ENCODE data around the gene WNT11. TPM values are rescaled to one million over a fixed set of nuclear protein-coding genes. Genes with fewer than 3 reads are reported as not detected.

Gene WNT11
- total and polyA plus RNA-seq, 2 of the 13 experiments (the other 11 are each of a cell fraction or from before 2014, with no cell fraction given), result 0.34 to 0.66 TPM

DNA sequence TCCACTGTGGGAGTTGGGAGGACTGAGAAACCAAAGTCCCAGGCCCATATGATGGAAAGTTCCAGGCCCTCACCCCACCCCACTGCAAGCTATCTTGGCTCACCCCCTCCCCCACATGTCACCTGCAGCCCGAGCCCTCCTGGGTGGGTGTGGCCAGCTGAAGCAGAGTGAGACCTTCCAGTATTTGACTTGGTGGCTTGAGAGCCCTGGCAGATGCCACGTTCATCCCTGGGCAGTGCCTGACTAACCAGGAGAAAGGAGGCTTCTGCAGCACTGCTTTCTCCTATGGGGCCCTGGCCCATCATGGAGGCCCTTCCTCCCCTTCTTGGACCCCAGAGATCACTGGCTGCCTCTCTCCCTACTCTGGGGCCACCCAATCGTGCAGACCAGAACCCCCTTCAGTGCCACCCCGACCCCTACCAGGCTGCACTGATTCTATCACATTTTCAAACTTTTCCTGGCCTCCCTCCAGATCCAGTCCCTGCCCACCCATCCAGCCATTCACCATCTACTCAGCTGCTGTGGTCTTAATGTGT lies 38.1 kb upstream of the WNT11 start:
- no peak for ATAC-seq
- no peak overlapping the region for H3K4me3 ChIP-seq (replicated peaks in 1 of 3; ENCODE audit: insufficient read depth in 1 of 3, low read depth in 2 of 3, low read length in 3 of 3)
- H3K79me2 ChIP-seq (ENCODE audit: insufficient read depth, low read length), result no peaks in the 10 kb centered on the region
- in situ Hi-C loops (cut with HindIII; ENCODE audit: extremely low pct_ligation_motif_present, low pct_unique_long_range_greater_than_20kb), result no loop called here
- peaks cover 3 to 22% of the 10 kb centered on the region in 2 experiments; a peak in 3 of 5 replicates for H3K27me3 ChIP-seq (ENCODE audit: control insufficient read depth in 1 of 2, insufficient read depth in 2 of 2, low read length in 2 of 2)
- FAIRE-seq, result no peak
- H3K27ac ChIP-seq (ENCODE audit: extremely low read length, insufficient read depth, low read length), result no peak overlapping the region
- TF ChIP-seq TCF7L2 (IDR thresholded peaks at IDR 0.05; ENCODE audit: low read depth, low read length), result no peak
- TF ChIP-seq SRSF9 (IDR thresholded peaks at IDR 0.05; ENCODE audit: borderline replicate concordance, insufficient read depth, low read depth, low read length, poor library complexity, severe bottlenecking), result no peak
- TF ChIP-seq, protein P1, sequence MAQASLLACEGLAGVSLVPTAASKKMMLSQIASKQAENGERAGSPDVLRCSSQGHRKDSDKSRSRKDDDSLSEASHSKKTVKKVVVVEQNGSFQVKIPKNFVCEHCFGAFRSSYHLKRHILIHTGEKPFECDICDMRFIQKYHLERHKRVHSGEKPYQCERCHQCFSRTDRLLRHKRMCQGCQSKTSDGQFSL (CRISPR knock-in tag; IDR thresholded peaks at IDR 0.05), result no peak
- TF ChIP-seq NFKB2 (CRISPR knock-in tag; IDR thresholded peaks at IDR 0.05; ENCODE audit: borderline replicate concordance), result no peak
- TF ChIP-seq ZKSCAN5 (CRISPR knock-in tag; IDR thresholded peaks at IDR 0.05), result no peak
- no peaks in the 10 kb centered on the region for H3K36me3 ChIP-seq (replicated peaks in 1 of 2; ENCODE audit: control insufficient read depth in 1 of 2, insufficient read depth in 2 of 2, low read length in 2 of 2)
- no peaks in the 10 kb centered on the region for H3K9me3 ChIP-seq (ENCODE audit: low read length)
- no peak overlapping the region for H3K9ac ChIP-seq (ENCODE audit: insufficient read depth, low read depth, low read length)
- no peaks in the 10 kb centered on the region for H4K20me1 ChIP-seq (ENCODE audit: insufficient read depth, low read length)
- H3K4me1 ChIP-seq (ENCODE audit: insufficient read depth, low read length), result peaks cover 17% of the 10 kb centered on the region
- H3K4me2 ChIP-seq (ENCODE audit: low read depth, low read length), result no peak overlapping the region
- DNase-seq (ENCODE audit: low spot score), result no peak
- no TSS peak for BruUV-seq (replicated peaks)
- intact Hi-C loops (cut with micrococcal nuclease; ENCODE audit: unreplicated experiment), result no loop called here
- WGBS (ENCODE audit: low lambda C conversion rate), result 4% methylated on average over 3 of the region's 4 CpGs
- ChIA-PET POLR2A (no interaction called here), CTCF (ENCODE audit: low intra/inter-chr PET ratio, low total read pairs) (no interaction called here)
- H2AFZ ChIP-seq (ENCODE audit: low read length), result no peak overlapping the region

DNA sequence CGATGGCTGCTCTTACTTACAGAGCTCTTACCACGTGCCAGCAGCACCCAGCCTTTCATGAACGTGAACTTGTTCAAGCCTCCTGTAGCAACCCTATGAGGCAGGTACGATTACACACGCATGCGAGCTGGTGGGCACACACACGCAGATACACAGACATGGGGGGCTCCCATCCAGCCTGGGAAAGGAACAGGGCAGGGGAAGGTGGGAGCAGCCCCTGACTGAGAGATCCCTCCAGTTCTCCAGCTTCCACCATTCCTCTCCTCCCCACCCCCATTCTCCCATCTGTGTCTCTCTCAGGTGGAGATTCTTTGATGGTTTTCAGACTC lies 37.6 kb upstream of the WNT11 start:
- DNase-seq (ENCODE audit: low spot score), result no peak
- H3K4me2 ChIP-seq (ENCODE audit: low read depth, low read length), result no peak overlapping the region
- no peaks in the 10 kb centered on the region for H3K36me3 ChIP-seq (replicated peaks in 1 of 2; ENCODE audit: control insufficient read depth in 1 of 2, insufficient read depth in 2 of 2, low read length in 2 of 2)
- peaks cover 3 to 22% of the 10 kb centered on the region in 2 experiments; a peak in 3 of 5 replicates for H3K27me3 ChIP-seq (ENCODE audit: control insufficient read depth in 1 of 2, insufficient read depth in 2 of 2, low read length in 2 of 2)
- POLR2A ChIA-PET, result no interaction called here
- no peak for ATAC-seq
- no peaks in the 10 kb centered on the region for H3K9me3 ChIP-seq (ENCODE audit: low read length)
- no peaks in the 10 kb centered on the region for H3K79me2 ChIP-seq (ENCODE audit: insufficient read depth, low read length)
- in situ Hi-C loops (cut with HindIII; ENCODE audit: extremely low pct_ligation_motif_present, low pct_unique_long_range_greater_than_20kb) (no loop called here), intact Hi-C loops (cut with micrococcal nuclease; ENCODE audit: unreplicated experiment) (no loop called here)
- H3K4me3 ChIP-seq (replicated peaks in 1 of 3; ENCODE audit: insufficient read depth in 1 of 3, low read depth in 2 of 3, low read length in 3 of 3), result no peak overlapping the region
- no peak overlapping the region for H2AFZ ChIP-seq (ENCODE audit: low read length)
- no peak overlapping the region for H3K9ac ChIP-seq (ENCODE audit: insufficient read depth, low read depth, low read length)
- CTCF ChIA-PET (ENCODE audit: low intra/inter-chr PET ratio, low total read pairs), result no interaction called here
- H4K20me1 ChIP-seq (ENCODE audit: insufficient read depth, low read length), result no peaks in the 10 kb centered on the region
- no peak for FAIRE-seq
- peaks cover 22% of the 10 kb centered on the region for H3K4me1 ChIP-seq (ENCODE audit: insufficient read depth, low read length)
- no TSS peak for BruUV-seq (replicated peaks)
- WGBS (ENCODE audit: low lambda C conversion rate), result 79% methylated on average over 4 of the region's 7 CpGs
- TF ChIP-seq CREM (IDR thresholded peaks at IDR 0.05), result no peak
- TF ChIP-seq CREM (CRISPR knock-in tag; IDR thresholded peaks at IDR 0.05), result no peak
- H3K27ac ChIP-seq (ENCODE audit: extremely low read length, insufficient read depth, low read length), result no peak overlapping the region
